CD4-positive, alpha-beta T cell treated with Interleukin-12 subunit alpha and Interleukin-12 subunit beta, for 1 hour (primary cell): ENCODE data around the gene SPAG16.
"Not testable (repeated sequence)": the region's sequence is repeated elsewhere in the genome, so short reads cannot be mapped to it uniquely, and the experiment has no call there.

Experiments
- DNase-seq: peaks from one replicate; pipeline ENCODE4 v3.0.0-alpha.2; 2020

SPAG16 gene

DNA sequence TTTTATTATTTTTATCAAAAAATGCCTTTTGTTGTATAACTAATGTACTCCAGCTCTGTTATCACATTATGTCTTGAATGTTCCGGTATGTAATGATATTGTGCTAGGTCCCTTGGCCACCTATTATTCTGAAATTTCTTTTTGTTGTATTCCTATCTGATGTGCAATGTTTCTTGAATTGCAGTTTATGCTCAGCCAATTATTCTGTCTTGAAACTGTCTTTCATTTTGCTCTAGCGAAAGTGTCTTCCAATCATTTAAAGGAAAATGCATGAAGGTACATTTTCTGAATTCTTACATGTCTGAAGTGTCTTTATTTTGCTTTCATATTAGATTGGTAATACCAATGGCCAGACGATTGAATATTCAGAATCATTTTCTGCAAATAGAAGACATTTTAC lies 277.5 kb downstream of the SPAG16 start:
- no peak for DNase-seq

DNA sequence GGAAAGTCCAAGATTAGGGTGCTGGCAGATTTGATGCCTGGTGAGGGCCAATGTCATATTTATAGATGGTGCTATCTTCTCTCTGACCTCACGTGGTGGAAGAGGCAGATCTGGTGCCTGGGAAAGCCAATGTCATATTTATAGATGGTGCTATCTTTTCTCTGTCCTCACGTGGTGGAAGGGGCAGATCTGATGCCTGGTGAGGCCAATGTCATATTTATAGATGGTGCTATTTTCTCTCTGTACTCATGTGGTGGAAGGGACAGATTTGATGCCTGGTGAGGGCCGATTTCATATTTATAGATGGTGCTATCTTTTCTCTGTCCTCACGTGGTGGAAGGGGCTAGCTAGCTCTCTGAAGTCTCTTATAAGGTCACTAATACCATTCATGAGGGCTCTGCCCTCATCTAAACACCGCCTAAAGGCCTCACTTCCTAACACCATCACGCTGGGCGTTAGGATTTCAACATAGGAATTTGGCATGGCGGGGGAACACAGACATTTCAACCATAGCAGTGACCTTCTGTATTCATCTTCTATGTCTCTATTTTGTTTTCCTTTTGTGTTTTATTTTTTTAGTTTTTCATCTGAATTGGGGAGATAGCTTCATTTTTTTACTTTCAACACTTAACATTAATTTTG lies 278.4 kb downstream of the SPAG16 start:
- DNase-seq, result no peak

GRCh38 chr2:213566846-213567245 lies 282.6 kb downstream of the SPAG16 start:
- DNase-seq, result no peak

GRCh38 chr2:213609570-213610170 lies 325.4 kb downstream of the SPAG16 start:
- no peak for DNase-seq

- DNase-seq, result no peak
Observed at GRCh38 chr2:213627054-213627710, 342.9 kb downstream of the SPAG16 start.

GRCh38 chr2:213627835-213628460 lies 343.7 kb downstream of the SPAG16 start:
- no peak for DNase-seq

- DNase-seq, result no peak
Observed at GRCh38 chr2:213640738-213641425, 356.6 kb downstream of the SPAG16 start.

- no peak for DNase-seq
Observed at GRCh38 chr2:213644926-213645325, 360.7 kb downstream of the SPAG16 start.

DNA sequence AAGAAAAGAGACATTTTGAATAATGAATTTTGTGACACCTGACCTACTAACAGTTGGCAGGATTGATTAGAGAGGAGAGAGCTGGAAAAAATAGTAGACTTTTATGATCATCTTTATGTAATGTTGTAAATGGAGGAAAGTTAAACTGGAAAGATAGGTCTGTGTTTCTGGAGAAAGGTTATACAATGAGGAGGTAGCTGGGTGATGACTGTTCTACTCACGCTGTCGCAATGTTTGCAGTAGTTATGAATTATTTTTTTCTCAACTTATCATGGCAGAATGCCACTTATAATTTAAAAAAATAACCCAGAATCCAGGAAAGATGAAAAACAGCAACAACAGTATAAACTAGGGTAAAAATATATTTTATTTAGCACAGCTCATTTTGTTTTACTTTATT lies 364.9 kb downstream of the SPAG16 start:
- no peak for DNase-seq

DNA sequence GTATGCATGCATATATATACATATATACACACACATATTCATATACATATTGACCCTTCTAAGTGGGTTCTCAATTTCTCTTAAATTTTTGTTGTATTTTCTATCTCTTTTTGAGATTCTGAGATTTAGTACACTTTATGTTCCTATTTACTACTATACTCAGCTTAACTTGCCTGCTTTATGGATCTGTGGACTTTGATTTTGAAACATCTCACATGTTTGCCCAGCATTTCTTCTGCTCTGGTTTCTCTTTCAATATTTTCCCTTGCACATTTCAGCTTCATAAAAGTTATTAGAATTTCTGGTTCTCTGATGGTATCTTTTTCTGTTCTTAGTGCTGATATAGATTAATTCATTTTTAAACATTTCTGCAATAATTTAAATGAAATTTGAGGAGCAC lies 380.6 kb downstream of the SPAG16 start:
- no peak for DNase-seq

DNA sequence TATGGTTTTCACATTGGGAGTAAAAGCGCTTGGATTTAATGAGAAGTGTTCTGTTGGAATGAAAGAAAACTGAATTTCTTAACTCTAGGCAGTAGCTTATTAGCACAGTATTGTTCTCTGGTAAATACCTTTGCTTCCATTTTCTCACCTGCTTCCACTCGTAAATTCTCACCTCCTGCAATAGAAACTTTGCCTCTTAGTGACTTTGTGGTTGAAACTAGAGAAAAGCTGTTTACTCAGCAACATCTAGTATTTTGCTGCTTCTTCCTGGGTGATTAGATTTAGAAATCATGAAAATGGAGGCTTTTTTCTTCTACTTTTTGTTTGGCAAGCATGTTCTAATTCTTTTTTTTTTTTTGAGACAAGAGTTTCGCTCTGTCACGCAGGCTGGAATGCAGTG lies 385.4 kb downstream of the SPAG16 start:
- DNase-seq, result no peak

DNA sequence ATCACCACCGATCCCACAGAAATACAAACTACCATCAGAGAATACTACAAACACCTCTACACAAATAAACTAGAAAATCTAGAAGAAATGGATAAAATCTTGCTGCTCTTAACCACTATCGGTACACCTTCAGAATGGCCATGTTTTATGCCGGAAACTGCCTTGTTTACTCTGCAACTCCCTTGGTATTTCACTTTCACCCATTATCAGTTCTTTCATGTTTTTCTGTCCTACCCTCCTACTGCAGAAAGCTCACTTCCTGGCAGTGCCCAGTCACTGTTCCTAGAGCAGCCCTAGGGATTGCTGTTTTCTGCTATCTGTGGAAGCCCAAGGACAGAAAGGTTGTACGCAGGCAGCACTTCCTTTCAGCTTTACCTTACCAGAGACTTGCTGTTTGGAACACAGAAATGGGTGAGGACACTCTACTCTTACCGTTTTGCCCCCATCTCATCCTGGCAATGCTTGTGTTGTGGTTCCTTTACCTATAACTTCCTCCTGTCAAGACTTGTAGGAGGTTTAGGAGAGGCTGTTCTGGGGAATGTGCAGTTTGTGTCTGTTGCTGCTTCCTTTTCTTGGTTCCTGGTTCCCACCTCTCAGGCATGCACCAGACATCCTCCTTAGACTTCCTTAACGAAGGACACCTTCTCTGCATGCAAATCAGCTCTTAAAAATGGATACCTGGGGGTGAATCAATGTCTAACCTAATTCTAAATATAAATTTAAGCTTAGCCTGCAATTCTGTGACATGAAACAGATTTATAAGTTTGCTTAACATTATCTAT lies 394.4 kb downstream of the SPAG16 start:
- DNase-seq, result no peak

DNA sequence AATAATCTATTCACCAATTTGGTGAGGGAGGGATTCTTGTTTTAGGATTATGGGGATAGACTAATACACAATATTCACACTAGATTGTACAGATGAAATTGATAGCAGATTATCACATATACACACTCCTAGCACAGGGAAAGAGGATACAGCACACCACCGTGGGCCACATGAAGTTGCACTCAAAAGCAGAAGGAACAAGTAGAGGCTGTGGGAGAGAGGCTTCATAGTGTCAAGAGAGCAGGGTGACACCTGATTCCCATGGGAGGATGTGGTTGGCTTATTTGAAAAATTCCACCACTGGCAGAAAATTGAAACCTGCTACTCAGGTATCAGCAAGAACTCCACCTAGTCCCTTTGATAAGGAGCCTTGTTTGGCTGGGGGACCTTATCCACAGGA lies 395.6 kb downstream of the SPAG16 start:
- DNase-seq, result no peak

DNA sequence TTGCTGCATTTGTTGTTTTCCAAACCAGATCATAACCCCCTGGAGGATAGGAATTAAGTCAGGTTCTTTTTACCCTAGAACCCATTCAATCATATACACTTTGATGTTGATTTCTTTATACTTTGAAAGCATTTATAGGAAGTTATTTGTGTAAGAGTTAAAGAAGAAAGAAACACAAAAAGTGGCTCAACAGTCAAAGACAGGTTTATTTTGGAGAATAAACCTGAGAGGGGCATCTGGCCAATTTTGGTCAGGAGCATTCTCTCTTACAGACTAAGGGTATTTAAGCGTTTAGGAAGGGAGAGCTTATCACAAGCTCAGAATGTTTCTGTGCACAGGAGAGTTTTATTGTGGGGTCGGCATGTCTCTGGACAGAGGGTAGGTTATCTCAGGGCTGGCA lies 398.0 kb downstream of the SPAG16 start:
- no peak for DNase-seq

DNA sequence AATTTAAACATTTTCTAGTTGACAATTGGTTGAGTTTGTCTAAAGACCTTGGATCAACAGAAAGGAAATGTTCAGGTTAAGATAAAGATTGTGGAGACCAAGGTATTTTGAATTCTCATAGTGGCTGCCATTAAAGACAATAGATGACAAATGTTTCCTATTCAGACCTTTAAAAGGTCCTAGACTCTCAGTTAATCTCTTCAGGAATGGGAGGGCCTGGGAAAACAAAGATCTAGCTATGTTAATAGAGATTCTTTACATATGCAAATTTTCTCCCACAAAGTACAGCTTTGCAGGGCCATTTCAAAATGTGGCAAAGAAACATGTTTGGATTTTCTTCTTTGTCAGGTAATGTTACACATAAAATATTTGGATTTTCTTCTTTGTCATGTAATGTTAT lies 403.9 kb downstream of the SPAG16 start:
- DNase-seq, result no peak

DNA sequence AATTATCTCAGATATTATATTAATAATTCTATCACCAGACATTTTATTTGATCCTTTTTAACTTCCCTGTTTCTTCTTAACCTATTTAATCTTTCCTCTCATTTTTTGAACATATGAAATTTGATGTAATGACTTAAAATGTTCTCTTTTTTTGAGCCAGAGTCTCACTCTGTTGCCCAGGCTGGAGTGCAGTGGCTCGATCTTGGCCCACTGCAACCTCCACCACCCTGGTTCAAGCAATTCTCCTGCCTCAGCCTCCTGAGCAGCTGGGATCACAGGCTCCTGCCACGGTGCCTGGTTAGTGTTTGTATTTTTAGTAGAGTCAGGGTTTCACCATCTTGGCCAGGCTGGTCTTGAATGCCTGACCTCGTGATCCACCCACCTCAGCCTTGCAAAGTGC lies 404.6 kb downstream of the SPAG16 start:
- DNase-seq, result not testable (repeated sequence)

- no peak for DNase-seq
Observed at GRCh38 chr2:213689585-213689984, 405.3 kb downstream of the SPAG16 start.

GRCh38 chr2:213691351-213691750 lies 407.1 kb downstream of the SPAG16 start:
- DNase-seq, result no peak

DNA sequence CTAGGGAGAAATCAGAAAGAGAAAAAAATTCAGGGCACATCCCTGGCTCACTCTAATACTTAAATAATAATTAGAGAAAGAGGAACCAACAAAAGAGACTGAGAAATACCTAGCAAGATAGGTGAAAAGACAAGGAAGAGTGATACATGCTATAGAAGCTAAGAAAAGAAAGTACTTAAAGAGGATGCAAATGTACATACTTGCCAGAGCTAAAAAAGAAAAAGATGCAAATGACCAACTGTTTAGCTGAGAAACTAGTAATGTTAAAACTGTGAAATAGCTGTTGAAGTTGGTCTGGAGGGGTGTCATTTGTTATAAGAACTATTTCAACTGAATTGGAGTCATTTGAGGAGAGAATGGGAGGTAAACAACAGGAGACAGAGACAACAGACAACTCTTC lies 412.2 kb downstream of the SPAG16 start:
- DNase-seq, result no peak

- DNase-seq, result not testable (repeated sequence)
Observed at GRCh38 chr2:213701365-213701764, 417.1 kb downstream of the SPAG16 start.

DNA sequence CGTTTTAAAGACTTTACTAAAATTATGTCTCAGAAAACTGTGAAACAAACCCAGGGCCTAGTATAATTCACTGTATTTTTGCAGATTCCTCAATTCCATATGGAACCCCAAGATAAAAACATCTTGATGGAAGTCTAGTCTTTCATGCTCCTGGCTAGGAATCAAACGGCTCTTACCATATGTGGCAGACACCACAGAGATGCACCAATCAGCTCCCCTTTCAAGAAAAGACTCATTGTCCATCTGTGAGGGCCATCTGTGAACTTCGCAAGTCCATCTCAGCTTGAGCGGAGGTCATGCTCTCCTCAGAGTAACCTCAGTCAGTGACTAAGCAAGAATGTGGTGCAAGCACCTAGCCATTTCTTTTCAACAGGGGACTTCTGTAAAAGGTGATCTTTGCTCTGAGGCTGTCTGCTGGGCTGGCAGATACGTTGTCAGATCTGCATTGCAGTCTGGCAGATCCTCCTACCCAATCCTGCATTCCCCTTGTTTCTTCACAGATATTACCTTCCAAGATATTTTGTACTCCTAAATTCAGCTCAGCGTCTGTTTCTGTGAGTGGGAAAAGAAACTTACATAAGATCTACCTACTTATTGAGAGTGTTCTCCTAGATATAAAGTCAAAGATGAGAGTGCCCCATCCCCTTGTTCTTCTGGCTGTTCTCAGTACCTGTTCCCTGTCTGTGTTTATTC lies 419.3 kb downstream of the SPAG16 start:
- no peak for DNase-seq

- DNase-seq, result no peak
Observed at GRCh38 chr2:213710164-213710563, 425.9 kb downstream of the SPAG16 start.
